HG02759 (cell line): Measurements from ENCODE around the gene AP1M2.
A peak's percentile ranks its signal among the peaks of the same experiment; 100 is the strongest.
"Not testable (repeated sequence)": the region's sequence is repeated elsewhere in the genome, so short reads cannot be mapped to it uniquely, and the experiment has no call there.

Experiments
- ATAC-seq: cut with Tn5 transposase; IDR thresholded peaks from one replicate; pipeline ENCODE4 v1.9.1; 2021; ENCODE audit warnings: mild to moderate bottlenecking, moderate library complexity; ENCODE audit not compliant: unreplicated experiment

Gene AP1M2

GRCh38 chr19:10602330-10603083 is 15.4 kb upstream of the AP1M2 start:
- peak; percentile 65 for ATAC-seq

- ATAC-seq: no peak
These were observed 14.9 kb upstream of the AP1M2 start for GRCh38 chr19:10601999-10602329.

GRCh38 chr19:10600149-10600548 is 13.0 kb upstream of the AP1M2 start:
- ATAC-seq: no peak

GRCh38 chr19:10593820-10594637 is 6.9 kb upstream of the AP1M2 start:
- ATAC-seq: peak; percentile 54

- ATAC-seq: no peak
These were observed 6.0 kb upstream of the AP1M2 start for GRCh38 chr19:10593148-10593547.

GRCh38 chr19:10587839-10588150 is 683 bp upstream of the AP1M2 start:
- ATAC-seq: no peak

- no peak for ATAC-seq
These were observed 716 bp downstream of the AP1M2 start for GRCh38 chr19:10586396-10586795.

GRCh38 chr19:10583036-10583776 is 3.9 kb downstream of the AP1M2 start:
- no peak for ATAC-seq

GRCh38 chr19:10582091-10582490 is 5.0 kb downstream of the AP1M2 start:
- no peak for ATAC-seq

- ATAC-seq: no peak
These were observed 6.0 kb downstream of the AP1M2 start for GRCh38 chr19:10580979-10581631.

- ATAC-seq: no peak
These were observed 9.2 kb downstream of the AP1M2 start for GRCh38 chr19:10577951-10578350.

GRCh38 chr19:10575011-10575716 is 11.9 kb downstream of the AP1M2 start:
- no peak for ATAC-seq

- no peak for ATAC-seq
These were observed 12.7 kb downstream of the AP1M2 start for GRCh38 chr19:10574462-10574861.

GRCh38 chr19:10573793-10574192 is 13.3 kb downstream of the AP1M2 start:
- ATAC-seq: not testable (repeated sequence)

- ATAC-seq: peak; percentile 71
These were observed 18.1 kb downstream of the AP1M2 start, which contains the start of gene CDKN2D for GRCh38 chr19:10568826-10569651. Gene CDKN2D, minus strand, starts transcription at chr19:10568979. Its CDS starts 326 bp downstream, at chr19:10568653.

- ATAC-seq: peak; percentile 3
These were observed 18.9 kb downstream of the AP1M2 start for GRCh38 chr19:10568062-10568825.

- ATAC-seq: no peak
These were observed 19.5 kb downstream of the AP1M2 start for GRCh38 chr19:10567656-10568055.

- no peak for ATAC-seq
These were observed 20.3 kb downstream of the AP1M2 start for GRCh38 chr19:10566658-10567410.
